Ascending aorta (tissue), 2 donors: ENCODE results near the gene HNMT. TPM values are rescaled to one million over a fixed set of nuclear protein-coding genes. Genes with fewer than 3 reads are reported as not detected.

ENCODE experiments used
- DNase-seq, 2 donors: peaks; one replicate each; pipeline ENCODE4 v3.0.0-alpha.2; 2019; ENCODE audit warnings: low spot score in 2 of 2
- H3K27ac ChIP-seq, 2 donors: fragments of 200-600 bp; sonication (generic); one replicate each; pipeline ENCODE4 v1.5.1; 2016 to 2017; ENCODE audit warnings: mild to moderate bottlenecking in 1 of 2
- H3K27me3 ChIP-seq: fragments of 200-600 bp; sonication (generic); one replicate; pipeline ENCODE4 v1.5.1; 2017
- H3K36me3 ChIP-seq, 2 donors: fragments of 200-600 bp; sonication (generic); one replicate each; pipeline ENCODE4 v1.5.1; 2016
- H3K4me1 ChIP-seq, 2 donors: fragments of 200-600 bp; sonication (generic); one replicate each; pipeline ENCODE4 v1.5.1; 2016 to 2017; ENCODE audit warnings: mild to moderate bottlenecking in 1 of 2
- H3K4me3 ChIP-seq, 2 donors: fragments of 200-600 bp; sonication (generic); one replicate each; pipeline ENCODE4 v1.5.1; 2016 to 2017; ENCODE audit warnings: mild to moderate bottlenecking in 1 of 2
- H3K9me3 ChIP-seq, 2 donors: fragments of 200-600 bp; sonication (generic); one replicate each; pipeline ENCODE4 v1.5.1; 2016
- CTCF ChIP-seq, 3 experiments: fragments of 200-600 bp in 2 of 3; fragments of 450-650 bp in 1 of 3; sonication (generic) in 2 of 3; IDR thresholded peaks; one replicate each; pipeline ENCODE4 v1.5.1; 2016 to 2019; ENCODE audit warnings: antibody characterized with exemption in 3 of 3, mild to moderate bottlenecking in 1 of 3, moderate library complexity in 1 of 3
- intact Hi-C: fragments of 100-400 bp; cut with DNase I; formaldehyde crosslinking; loops from one replicate; pipeline ENCODE4 v1.15.1; 2023
- total RNA-seq: library from RNA; depleted of rRNA; stranded (reverse); fragments of >200 nt; gene quantifications from one replicate; pipeline ENCODE4 v1.1.0, GENCODE V29; 2016

The HNMT gene
- total RNA-seq, 1 donor from 2014 or later: 22.2 TPM

- intact Hi-C loops: no loop called here
- H3K9me3 ChIP-seq: no peaks in the 10 kb centered on the region
- H3K4me3 ChIP-seq: no peak overlapping the region
- DNase-seq: no peak
- H3K27ac ChIP-seq: no peak overlapping the region
- H3K36me3 ChIP-seq: peaks cover 0 to 5% of the 10 kb centered on the region in 2 donors
- H3K4me1 ChIP-seq: peaks cover 0 to 7% of the 10 kb centered on the region in 2 donors
- TF ChIP-seq CTCF (IDR thresholded peaks at IDR 0.05): no peak
- H3K27me3 ChIP-seq: no peaks in the 10 kb centered on the region
These were observed 52.2 kb downstream of the HNMT start for GRCh38 chr2:138016351-138017087.

DNA sequence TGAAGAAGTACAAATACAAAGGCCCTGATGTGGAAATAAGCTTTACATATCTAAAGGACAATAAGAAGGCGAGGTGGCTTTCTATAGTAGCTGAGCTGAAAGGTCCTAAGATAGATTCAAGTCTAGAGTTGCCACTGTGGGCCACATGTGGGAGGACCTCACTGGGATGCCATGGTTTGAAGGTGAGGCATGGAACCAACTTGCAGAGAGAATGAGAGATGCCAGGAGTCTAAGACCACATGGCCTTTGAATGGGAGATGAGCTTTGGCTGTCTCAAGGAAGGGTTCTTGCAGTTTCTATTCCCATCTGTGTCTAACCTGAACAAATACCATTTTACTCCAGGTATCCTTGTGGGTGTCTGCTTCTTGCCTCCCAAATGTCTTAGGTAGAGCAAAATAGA, 53.6 kb downstream of the HNMT start:
- no peaks in the 10 kb centered on the region for H3K27me3 ChIP-seq
- peaks cover 0 to under 1% of the 10 kb centered on the region in 2 donors for H3K36me3 ChIP-seq
- intact Hi-C loops: no loop called here
- DNase-seq: no peak
- H3K9me3 ChIP-seq: no peaks in the 10 kb centered on the region
- peaks cover 0 to 7% of the 10 kb centered on the region in 2 donors for H3K4me1 ChIP-seq
- H3K27ac ChIP-seq: no peak overlapping the region
- H3K4me3 ChIP-seq: no peak overlapping the region
- TF ChIP-seq CTCF (IDR thresholded peaks at IDR 0.05): no peak

DNA sequence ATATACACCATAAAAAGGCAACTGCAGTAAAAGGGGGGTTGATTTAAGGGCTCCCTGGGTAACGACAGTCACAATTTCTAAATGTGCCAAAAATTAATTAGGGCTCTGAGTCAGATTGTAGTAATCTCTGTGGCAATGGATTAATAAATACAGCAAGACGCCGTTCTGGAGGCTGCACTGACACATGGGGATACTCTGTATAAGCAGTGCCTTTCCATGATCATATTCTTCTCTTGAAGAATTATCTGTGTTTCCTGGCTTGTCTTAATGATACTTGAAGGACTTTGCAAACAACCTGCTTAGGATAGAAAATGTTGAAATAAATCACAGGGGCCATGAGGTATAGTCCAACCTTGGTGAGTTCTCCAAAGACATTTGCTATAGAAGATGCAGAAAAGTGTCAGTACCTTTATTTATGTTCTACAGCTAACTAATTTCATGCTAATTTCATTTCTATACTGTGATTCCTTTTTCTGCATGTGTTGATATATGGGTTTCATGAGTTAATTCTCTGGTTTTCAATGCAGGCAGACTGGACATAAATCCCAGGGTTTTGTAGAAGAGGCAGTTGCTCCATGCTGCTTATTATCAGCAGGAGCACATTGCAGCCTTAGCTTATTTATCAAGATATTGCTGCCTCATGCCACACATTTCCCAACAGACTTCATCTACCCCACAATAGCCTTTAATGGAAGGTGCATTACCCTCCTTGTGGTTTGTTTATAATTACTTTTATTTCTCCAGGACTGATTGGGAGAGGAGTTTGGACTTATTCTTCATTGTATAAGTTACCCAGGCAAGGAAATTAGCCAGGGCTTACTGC, 54.8 kb downstream of the HNMT start:
- no peak for DNase-seq
- TF ChIP-seq CTCF (IDR thresholded peaks at IDR 0.05): no peak
- Histone ChIP-seq H3K4me3 (no peak overlapping the region), H3K27ac (no peak overlapping the region), H3K9me3 (no peaks in the 10 kb centered on the region), H3K36me3 (no peaks in the 10 kb centered on the region), H3K27me3 (no peaks in the 10 kb centered on the region), H3K4me1 (peaks cover 0 to 7% of the 10 kb centered on the region in 2 donors)
- intact Hi-C loops: no loop called here

- peaks cover 0 to 7% of the 10 kb centered on the region in 2 donors for H3K4me1 ChIP-seq
- H3K9me3 ChIP-seq: no peaks in the 10 kb centered on the region
- H3K4me3 ChIP-seq: no peak overlapping the region
- no peak overlapping the region for H3K27ac ChIP-seq
- TF ChIP-seq CTCF (IDR thresholded peaks at IDR 0.05): no peak
- H3K27me3 ChIP-seq: no peaks in the 10 kb centered on the region
- H3K36me3 ChIP-seq: no peaks in the 10 kb centered on the region
- no peak for DNase-seq
- intact Hi-C loops: loop anchor here (10.0 kb wide), 1 partner anchor 354 kb away; no protein-coding TSS in a partner anchor
These were observed 56.2 kb downstream of the HNMT start for GRCh38 chr2:138020432-138020831.

GRCh38 chr2:138021154-138021553, 56.9 kb downstream of the HNMT start:
- no peaks in the 10 kb centered on the region for H3K36me3 ChIP-seq
- no peak for DNase-seq
- H3K9me3 ChIP-seq: no peaks in the 10 kb centered on the region
- H3K27ac ChIP-seq: no peak overlapping the region
- no peaks in the 10 kb centered on the region for H3K27me3 ChIP-seq
- no peak overlapping the region for H3K4me3 ChIP-seq
- intact Hi-C loops: loop anchor here (10.0 kb wide), 1 partner anchor 354 kb away; no protein-coding TSS in a partner anchor
- no peak for TF ChIP-seq CTCF (IDR thresholded peaks at IDR 0.05)
- H3K4me1 ChIP-seq: peaks cover 0 to 7% of the 10 kb centered on the region in 2 donors
